HCT116 (cell line): ENCODE results near the gene JPT1. TPM values are rescaled to one million over a fixed set of nuclear protein-coding genes. Genes with fewer than 3 reads are reported as not detected.

Experiments used
- ATAC-seq: fragments of 200-7000 bp; cut with Tn5 transposase; 2 replicates; pipeline ENCODE4 v1.9.1; 2020; ENCODE audit warnings: mild to moderate bottlenecking, moderate library complexity
- BruUV-seq: library from RNA; stranded (reverse); fragments of 400-500 nt; replicated peaks from 2 replicates; lab custom pipeline; 2021; lab: Mats Ljungman, UMichigan
- CTCF ChIA-PET: fragments of 300-600 bp; sonication (Branson Sonifier 250); formaldehyde crosslinking; loops from one replicate; lab custom pipeline; 2021; ENCODE audit warnings: antibody characterized with exemption; lab: Charles Lee
- POLR2A ChIA-PET: fragments of 300-600, 350-600 bp; sonication (Branson Sonifier 250); formaldehyde crosslinking; loops from one replicate; lab custom pipeline; 2021; ENCODE audit warnings: antibody characterized with exemption; lab: Charles Lee
- RAD21 ChIA-PET, 2 experiments: fragments of 300-600 bp; sonication (Branson Sonifier 250); formaldehyde crosslinking; loops; one replicate each; lab custom pipeline; 2023; ENCODE audit warnings: low total read pairs in 2 of 2; ENCODE audit not compliant: uncharacterized antibody in 2 of 2, unreplicated experiment in 2 of 2, low non-redundant PET in 1 of 2; lab: Charles Lee
- DNase-seq: peaks from one replicate; pipeline ENCODE4 v3.0.0-alpha.2; 2010; ENCODE audit warnings: low read depth, low spot score
- H2AFZ ChIP-seq: fragments of 200-600 bp; shearing (Covaris generic), sonication (generic); 2 replicates; pipeline ENCODE4 v1.6.1; 2017; ENCODE audit warnings: low read depth, mixed run types, mixed read lengths, antibody characterized with exemption, low read length; ENCODE audit not compliant: poor library complexity, severe bottlenecking
- H3K27ac ChIP-seq: 2 replicates; pipeline ENCODE4 v1.5.1; 2012; ENCODE audit warnings: low read depth, low read length
- H3K27me3 ChIP-seq: fragments of 200-600 bp; sonication (generic); 2 replicates; pipeline ENCODE4 v1.6.1; 2016; ENCODE audit warnings: mixed run types, low read length, mixed read lengths; ENCODE audit not compliant: insufficient read depth
- H3K36me3 ChIP-seq, 2 experiments: fragments of 200-500 bp in 1 of 2; fragments of 200-600 bp in 1 of 2; sonication (Bioruptor generic) in 1 of 2; sonication (generic) in 1 of 2; 2 replicates each; pipeline versions ENCODE4 v1.5.1 to v1.6.1; 2014 to 2016; ENCODE audit warnings: low read length in 2 of 2, inconsistent platforms in 1 of 2, mixed read lengths in 1 of 2, mixed run types in 1 of 2; ENCODE audit not compliant: insufficient read depth in 2 of 2, control insufficient read depth in 1 of 2
- H3K4me1 ChIP-seq, 2 experiments: fragments of 200-600 bp in 1 of 2; sonication (generic) in 1 of 2; 2 replicates each; pipeline versions ENCODE4 v1.5.1 to v1.6.1; 2012 to 2017; ENCODE audit warnings: low read length in 2 of 2, inconsistent platforms in 1 of 2, mild to moderate bottlenecking in 1 of 2, mixed read lengths in 1 of 2, mixed run types in 1 of 2, moderate library complexity in 1 of 2; ENCODE audit not compliant: insufficient read depth in 2 of 2, control insufficient read depth in 1 of 2
- H3K4me2 ChIP-seq: fragments of 200-600 bp; sonication (generic); 2 replicates; pipeline ENCODE4 v1.6.1; 2017; ENCODE audit warnings: mixed run types, low read length, mixed read lengths
- H3K4me3 ChIP-seq, 2 experiments: fragments of 200-600 bp in 1 of 2; sonication (generic) in 1 of 2; replicated peaks in 1 of 2; 2 replicates each; pipeline ENCODE4 v1.5.1; 2011 to 2016; ENCODE audit warnings: low read length in 2 of 2, control low read depth in 1 of 2, low read depth in 1 of 2, mild to moderate bottlenecking in 1 of 2, mixed read lengths in 1 of 2, mixed run types in 1 of 2
- H3K79me2 ChIP-seq: fragments of 200-600 bp; sonication (generic); 2 replicates; pipeline ENCODE4 v1.6.1; 2017; ENCODE audit warnings: mild to moderate bottlenecking, mixed run types, low read length, moderate library complexity, mixed read lengths; ENCODE audit not compliant: insufficient read depth
- H3K9ac ChIP-seq: fragments of 200-600 bp; sonication (generic); 2 replicates; pipeline ENCODE4 v1.6.1; 2016; ENCODE audit warnings: low read length, mixed read lengths
- H3K9me2 ChIP-seq: fragments of 200-600 bp; sonication (generic), shearing (Covaris generic); 2 replicates; pipeline ENCODE4 v1.6.1; 2017; ENCODE audit warnings: mixed run types, mild to moderate bottlenecking, moderate library complexity; ENCODE audit not compliant: insufficient read depth
- H3K9me3 ChIP-seq, 2 experiments: fragments of 200-500 bp in 1 of 2; fragments of 200-600 bp in 1 of 2; sonication (Bioruptor generic) in 1 of 2; sonication (generic) in 1 of 2; 2 replicates each; pipeline ENCODE4 v1.6.1; 2014 to 2017; ENCODE audit warnings: low read length in 2 of 2, mixed read lengths in 2 of 2, inconsistent platforms in 1 of 2, low read depth in 1 of 2, mild to moderate bottlenecking in 1 of 2, mixed run types in 1 of 2, moderate library complexity in 1 of 2; ENCODE audit not compliant: control insufficient read depth in 1 of 2, insufficient read depth in 1 of 2
- H4K20me1 ChIP-seq: fragments of 200-600 bp; sonication (generic), shearing (Covaris generic); 2 replicates; pipeline ENCODE4 v1.6.1; 2017; ENCODE audit warnings: mixed run types, mild to moderate bottlenecking, moderate library complexity; ENCODE audit not compliant: insufficient read depth
- CBX3 ChIP-seq: IDR thresholded peaks from 2 replicates; pipeline ENCODE4 v1.6.1; 2012; ENCODE audit warnings: low read depth
- EGR1 ChIP-seq: IDR thresholded peaks from 2 replicates; pipeline ENCODE4 v1.6.1; 2012; ENCODE audit warnings: low read depth
- ELF1 ChIP-seq: IDR thresholded peaks from 2 replicates; pipeline ENCODE4 v1.6.1; 2012; ENCODE audit warnings: low read depth, borderline replicate concordance
- EZH2 ChIP-seq: fragments of 200-600 bp; sonication (generic); IDR thresholded peaks from 2 replicates; pipeline ENCODE4 v1.6.1; 2017; ENCODE audit warnings: antibody characterized with exemption, mixed run types
- EZH2phosphoT487 ChIP-seq: fragments of 200-600 bp; IDR thresholded peaks from 2 replicates; pipeline ENCODE4 v1.6.1; 2018; ENCODE audit warnings: antibody characterized with exemption, borderline replicate concordance
- JUND ChIP-seq: IDR thresholded peaks from 2 replicates; pipeline ENCODE4 v1.6.1; 2012
- POLR2AphosphoS5 ChIP-seq: IDR thresholded peaks from 2 replicates; pipeline ENCODE4 v1.6.1; 2011; ENCODE audit warnings: mild to moderate bottlenecking, low read depth, low read length, moderate library complexity
- RAD21 ChIP-seq: IDR thresholded peaks from 2 replicates; pipeline ENCODE4 v1.6.1; 2012; ENCODE audit warnings: low read depth, mild to moderate bottlenecking
- SIN3A ChIP-seq: IDR thresholded peaks from 2 replicates; pipeline ENCODE4 v1.6.1; 2012; ENCODE audit warnings: low read depth
- SP1 ChIP-seq: IDR thresholded peaks from 2 replicates; pipeline ENCODE4 v1.6.1; 2012; ENCODE audit warnings: low read depth
- SRF ChIP-seq: IDR thresholded peaks from 2 replicates; pipeline ENCODE4 v1.6.1; 2012; ENCODE audit warnings: low read depth
- YY1 ChIP-seq: IDR thresholded peaks from 2 replicates; pipeline ENCODE4 v1.6.1; 2011; ENCODE audit warnings: low read length, low read depth, moderate library complexity, mild to moderate bottlenecking; ENCODE audit not compliant: insufficient replicate concordance; ENCODE audit errors: extremely low read depth
- ZFX ChIP-seq: fragments of 450-650 bp; IDR thresholded peaks from 2 replicates; pipeline ENCODE4 v1.6.1; 2017
- intact Hi-C: fragments of 100-400 bp; cut with micrococcal nuclease; formaldehyde crosslinking; loops from 2 replicates; pipeline ENCODE4 v1.10.0; 2022
- total RNA-seq: library from RNA; stranded (reverse); gene quantifications from one replicate; pipeline ENCODE4 v1.2.1, GENCODE V29; 2021; ENCODE audit not compliant: unreplicated experiment
- TF ChIP-seq, protein P1 (sequence below): IDR thresholded peaks from 2 replicates; pipeline ENCODE4 v1.6.1; 2012
- TF ChIP-seq, protein P2 (sequence below): IDR thresholded peaks from 2 replicates; pipeline ENCODE4 v1.6.1; 2012; ENCODE audit warnings: low read depth
- TF ChIP-seq, protein P3 (sequence below): IDR thresholded peaks from 2 replicates; pipeline ENCODE4 v1.6.1; 2011; ENCODE audit warnings: mild to moderate bottlenecking, low read length, moderate library complexity; ENCODE audit not compliant: insufficient replicate concordance; ENCODE audit errors: extremely low read depth
- TF ChIP-seq, protein P4 (sequence below): IDR thresholded peaks from 2 replicates; pipeline ENCODE4 v1.6.1; 2012
- TF ChIP-seq, protein P5 (sequence below), 3 experiments: fragments of 200-600 bp in 1 of 3; sonication (generic) in 1 of 3; IDR thresholded peaks in 2 of 3; conservative IDR thresholded peaks in 1 of 3; 2 replicates each; pipeline ENCODE4 v1.5.1; 2012 to 2017; ENCODE audit warnings: low read depth in 2 of 3, low read length in 2 of 3, antibody characterized with exemption in 1 of 3, borderline replicate concordance in 1 of 3, control low read depth in 1 of 3, mild to moderate bottlenecking in 1 of 3, mixed read lengths in 1 of 3, mixed run types in 1 of 3, moderate library complexity in 1 of 3; ENCODE audit not compliant: insufficient read depth in 1 of 3

JPT1 gene
- total RNA-seq, 1 experiment from 2014 or later, result 575 TPM

DNA sequence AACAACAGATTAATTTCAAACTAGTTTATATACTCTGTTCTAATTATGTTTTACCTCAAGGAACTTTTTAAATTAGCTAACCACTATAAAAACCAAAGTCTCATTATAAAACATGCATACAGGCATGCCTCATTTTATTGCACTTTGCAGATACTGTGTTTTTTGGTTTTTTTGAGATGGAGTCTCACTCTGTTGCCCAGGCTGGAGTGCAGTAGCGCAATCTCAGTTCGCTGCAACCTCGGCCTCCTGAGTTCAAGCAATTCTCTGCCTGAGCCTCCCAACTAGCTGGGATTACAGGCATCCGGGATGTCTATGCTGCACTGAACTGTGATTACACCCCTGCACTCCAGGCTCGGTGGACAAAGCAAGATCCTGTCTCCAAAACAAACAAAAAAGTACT, 8.8 kb upstream of the JPT1 start:
- Histone ChIP-seq H3K27me3 (no peaks in the 10 kb centered on the region), H3K36me3 (peaks cover 18 to 27% of the 10 kb centered on the region in 2 experiments), H3K9me3 (no peaks in the 10 kb centered on the region), H3K4me2 (no peak overlapping the region), H3K79me2 (peaks cover 21% of the 10 kb centered on the region), H3K4me3 (no peak overlapping the region), H3K27ac (no peak overlapping the region), H3K9ac (no peak overlapping the region), H4K20me1 (no peaks in the 10 kb centered on the region; the same call in 1 of the 2 replicates), H3K9me2 (no peaks in the 10 kb centered on the region), H2AFZ (no peak overlapping the region), H3K4me1 (peaks cover 17 to 22% of the 10 kb centered on the region in 2 experiments)
- intact Hi-C loops, result no loop called here
- TF ChIP-seq ZFX (no peak), YY1 (no peak), EZH2phosphoT487 (no peak), SIN3A (no peak), ELF1 (no peak), CBX3 (no peak), RAD21 (no peak), EZH2 (no peak), JUND (no peak), EGR1 (no peak), SP1 (no peak), POLR2AphosphoS5 (no peak), SRF (no peak)
- TF ChIP-seq, protein P1, sequence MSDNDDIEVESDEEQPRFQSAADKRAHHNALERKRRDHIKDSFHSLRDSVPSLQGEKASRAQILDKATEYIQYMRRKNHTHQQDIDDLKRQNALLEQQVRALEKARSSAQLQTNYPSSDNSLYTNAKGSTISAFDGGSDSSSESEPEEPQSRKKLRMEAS, result no peak
- TF ChIP-seq, protein P2, sequence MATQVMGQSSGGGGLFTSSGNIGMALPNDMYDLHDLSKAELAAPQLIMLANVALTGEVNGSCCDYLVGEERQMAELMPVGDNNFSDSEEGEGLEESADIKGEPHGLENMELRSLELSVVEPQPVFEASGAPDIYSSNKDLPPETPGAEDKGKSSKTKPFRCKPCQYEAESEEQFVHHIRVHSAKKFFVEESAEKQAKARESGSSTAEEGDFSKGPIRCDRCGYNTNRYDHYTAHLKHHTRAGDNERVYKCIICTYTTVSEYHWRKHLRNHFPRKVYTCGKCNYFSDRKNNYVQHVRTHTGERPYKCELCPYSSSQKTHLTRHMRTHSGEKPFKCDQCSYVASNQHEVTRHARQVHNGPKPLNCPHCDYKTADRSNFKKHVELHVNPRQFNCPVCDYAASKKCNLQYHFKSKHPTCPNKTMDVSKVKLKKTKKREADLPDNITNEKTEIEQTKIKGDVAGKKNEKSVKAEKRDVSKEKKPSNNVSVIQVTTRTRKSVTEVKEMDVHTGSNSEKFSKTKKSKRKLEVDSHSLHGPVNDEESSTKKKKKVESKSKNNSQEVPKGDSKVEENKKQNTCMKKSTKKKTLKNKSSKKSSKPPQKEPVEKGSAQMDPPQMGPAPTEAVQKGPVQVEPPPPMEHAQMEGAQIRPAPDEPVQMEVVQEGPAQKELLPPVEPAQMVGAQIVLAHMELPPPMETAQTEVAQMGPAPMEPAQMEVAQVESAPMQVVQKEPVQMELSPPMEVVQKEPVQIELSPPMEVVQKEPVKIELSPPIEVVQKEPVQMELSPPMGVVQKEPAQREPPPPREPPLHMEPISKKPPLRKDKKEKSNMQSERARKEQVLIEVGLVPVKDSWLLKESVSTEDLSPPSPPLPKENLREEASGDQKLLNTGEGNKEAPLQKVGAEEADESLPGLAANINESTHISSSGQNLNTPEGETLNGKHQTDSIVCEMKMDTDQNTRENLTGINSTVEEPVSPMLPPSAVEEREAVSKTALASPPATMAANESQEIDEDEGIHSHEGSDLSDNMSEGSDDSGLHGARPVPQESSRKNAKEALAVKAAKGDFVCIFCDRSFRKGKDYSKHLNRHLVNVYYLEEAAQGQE, result no peak
- TF ChIP-seq, protein P3, sequence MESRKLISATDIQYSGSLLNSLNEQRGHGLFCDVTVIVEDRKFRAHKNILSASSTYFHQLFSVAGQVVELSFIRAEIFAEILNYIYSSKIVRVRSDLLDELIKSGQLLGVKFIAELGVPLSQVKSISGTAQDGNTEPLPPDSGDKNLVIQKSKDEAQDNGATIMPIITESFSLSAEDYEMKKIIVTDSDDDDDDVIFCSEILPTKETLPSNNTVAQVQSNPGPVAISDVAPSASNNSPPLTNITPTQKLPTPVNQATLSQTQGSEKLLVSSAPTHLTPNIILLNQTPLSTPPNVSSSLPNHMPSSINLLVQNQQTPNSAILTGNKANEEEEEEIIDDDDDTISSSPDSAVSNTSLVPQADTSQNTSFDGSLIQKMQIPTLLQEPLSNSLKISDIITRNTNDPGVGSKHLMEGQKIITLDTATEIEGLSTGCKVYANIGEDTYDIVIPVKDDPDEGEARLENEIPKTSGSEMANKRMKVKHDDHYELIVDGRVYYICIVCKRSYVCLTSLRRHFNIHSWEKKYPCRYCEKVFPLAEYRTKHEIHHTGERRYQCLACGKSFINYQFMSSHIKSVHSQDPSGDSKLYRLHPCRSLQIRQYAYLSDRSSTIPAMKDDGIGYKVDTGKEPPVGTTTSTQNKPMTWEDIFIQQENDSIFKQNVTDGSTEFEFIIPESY, result no peak
- TF ChIP-seq, protein P4, sequence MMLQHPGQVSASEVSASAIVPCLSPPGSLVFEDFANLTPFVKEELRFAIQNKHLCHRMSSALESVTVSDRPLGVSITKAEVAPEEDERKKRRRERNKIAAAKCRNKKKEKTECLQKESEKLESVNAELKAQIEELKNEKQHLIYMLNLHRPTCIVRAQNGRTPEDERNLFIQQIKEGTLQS, result no peak
- TF ChIP-seq, protein P5, sequence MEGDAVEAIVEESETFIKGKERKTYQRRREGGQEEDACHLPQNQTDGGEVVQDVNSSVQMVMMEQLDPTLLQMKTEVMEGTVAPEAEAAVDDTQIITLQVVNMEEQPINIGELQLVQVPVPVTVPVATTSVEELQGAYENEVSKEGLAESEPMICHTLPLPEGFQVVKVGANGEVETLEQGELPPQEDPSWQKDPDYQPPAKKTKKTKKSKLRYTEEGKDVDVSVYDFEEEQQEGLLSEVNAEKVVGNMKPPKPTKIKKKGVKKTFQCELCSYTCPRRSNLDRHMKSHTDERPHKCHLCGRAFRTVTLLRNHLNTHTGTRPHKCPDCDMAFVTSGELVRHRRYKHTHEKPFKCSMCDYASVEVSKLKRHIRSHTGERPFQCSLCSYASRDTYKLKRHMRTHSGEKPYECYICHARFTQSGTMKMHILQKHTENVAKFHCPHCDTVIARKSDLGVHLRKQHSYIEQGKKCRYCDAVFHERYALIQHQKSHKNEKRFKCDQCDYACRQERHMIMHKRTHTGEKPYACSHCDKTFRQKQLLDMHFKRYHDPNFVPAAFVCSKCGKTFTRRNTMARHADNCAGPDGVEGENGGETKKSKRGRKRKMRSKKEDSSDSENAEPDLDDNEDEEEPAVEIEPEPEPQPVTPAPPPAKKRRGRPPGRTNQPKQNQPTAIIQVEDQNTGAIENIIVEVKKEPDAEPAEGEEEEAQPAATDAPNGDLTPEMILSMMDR (IDR thresholded peaks at IDR 0.05 in 2 of 3, conservative IDR thresholded peaks at IDR 0.05 in 1 of 3; ENCODE audit: borderline replicate concordance in 1 of 3, insufficient read depth in 1 of 3, low read depth in 2 of 3, low read length in 2 of 3), result no peak
- ATAC-seq (no peak), DNase-seq (no peak)
- RAD21 ChIA-PET, result no interaction called here
- CTCF ChIA-PET, result interaction anchor here (1.2 kb wide), 1 partner anchor 9 kb away, joined by 5 read pairs; no protein-coding TSS in a partner anchor
- POLR2A ChIA-PET, result interaction anchor here (0.7 to 1.7 kb wide), 5 partner anchors 9 to 103 kb away, joined by 3 to 7 read pairs (median 4); partner anchors contain the start of gene JPT1
- BruUV-seq, result no TSS peak
